IMR-90 (cell line): Measurements from ENCODE around the gene DSCAM. TPM values are rescaled to one million over a fixed set of nuclear protein-coding genes. Genes with fewer than 3 reads are reported as not detected.

Experiments used
- ATAC-seq: fragments of 200-7000 bp; cut with Tn5 transposase; 2 replicates; pipeline ENCODE4 v1.9.1; 2020; ENCODE audit warnings: low read depth, mild to moderate bottlenecking, moderate library complexity
- BruUV-seq: library from RNA; stranded (reverse); fragments of 400-500 nt; replicated peaks from 2 replicates; lab custom pipeline; 2021; lab: Mats Ljungman, UMichigan
- CTCF ChIA-PET: fragments of 300-600 bp; formaldehyde crosslinking; extraction: SDS; loops from one replicate; lab custom pipeline; 2021; ENCODE audit warnings: antibody characterized with exemption; lab: Yijun Ruan, JAX
- POLR2A ChIA-PET: fragments of 300-600 bp; sonication (Branson Sonifier 250); formaldehyde crosslinking; loops from one replicate; lab custom pipeline; 2022; ENCODE audit warnings: antibody characterized with exemption; ENCODE audit not compliant: unreplicated experiment; lab: Charles Lee
- DNase-seq: peaks from one replicate; pipeline ENCODE4 v3.0.0; 2013
- H2AFZ ChIP-seq: replicated peaks from 2 replicates; pipeline ENCODE3; 2013; ENCODE audit warnings: low read length, mild to moderate bottlenecking; ENCODE audit not compliant: poor library complexity
- H2AK5ac ChIP-seq: 2 replicates; pipeline ENCODE4 v1.6.1; 2013; ENCODE audit warnings: low read depth, low read length, inconsistent platforms
- H2AK9ac ChIP-seq: replicated peaks from 2 replicates; pipeline ENCODE3; 2013; ENCODE audit warnings: mild to moderate bottlenecking, low read depth, low read length, moderate library complexity; ENCODE audit not compliant: poor library complexity
- H2BK120ac ChIP-seq: 2 replicates; pipeline ENCODE4 v1.6.1; 2013; ENCODE audit warnings: low read depth, low read length, inconsistent platforms
- H2BK15ac ChIP-seq: 3 replicates; pipeline ENCODE4 v1.6.1; 2013; ENCODE audit warnings: low read depth, low read length, inconsistent platforms
- H2BK20ac ChIP-seq: 2 replicates; pipeline ENCODE4 v1.6.1; 2013; ENCODE audit warnings: low read depth, mild to moderate bottlenecking, inconsistent platforms, low read length, moderate library complexity
- H2BK5ac ChIP-seq: 2 replicates; pipeline ENCODE4 v1.6.1; 2013; ENCODE audit warnings: mild to moderate bottlenecking, low read depth, low read length, inconsistent platforms; ENCODE audit not compliant: poor library complexity, severe bottlenecking
- H3K14ac ChIP-seq: replicated peaks from 2 replicates; pipeline ENCODE4 v1.6.1; 2013; ENCODE audit warnings: low read depth, low read length, inconsistent platforms
- H3K18ac ChIP-seq: 2 replicates; pipeline ENCODE4 v1.6.1; 2013; ENCODE audit warnings: low read depth, low read length, control low read depth
- H3K23ac ChIP-seq: 2 replicates; pipeline ENCODE4 v1.6.1; 2013; ENCODE audit warnings: low read depth, low read length, inconsistent platforms
- H3K27ac ChIP-seq: 2 replicates; pipeline ENCODE4 v1.5.1; 2013; ENCODE audit warnings: mild to moderate bottlenecking, control low read depth, low read length; ENCODE audit not compliant: insufficient read depth
- H3K27me3 ChIP-seq: 2 replicates; pipeline ENCODE4 v1.6.1; 2013; ENCODE audit warnings: low read length; ENCODE audit not compliant: control insufficient read depth, insufficient read depth
- H3K36me3 ChIP-seq: 2 replicates; pipeline ENCODE4 v1.6.1; 2013; ENCODE audit warnings: low read length, mixed read lengths; ENCODE audit not compliant: control insufficient read depth, insufficient read depth
- H3K4ac ChIP-seq: 2 replicates; pipeline ENCODE4 v1.6.1; 2013; ENCODE audit warnings: low read depth, low read length, inconsistent platforms
- H3K4me1 ChIP-seq: 2 replicates; pipeline ENCODE4 v1.6.1; 2013; ENCODE audit warnings: low read length, mixed read lengths; ENCODE audit not compliant: control insufficient read depth, insufficient read depth
- H3K4me2 ChIP-seq: 2 replicates; pipeline ENCODE4 v1.6.1; 2013; ENCODE audit warnings: low read depth, mild to moderate bottlenecking, control low read depth, low read length, moderate library complexity
- H3K4me3 ChIP-seq: 2 replicates; pipeline ENCODE4 v1.5.1; 2013; ENCODE audit warnings: low read depth, mild to moderate bottlenecking, control low read depth, low read length, moderate library complexity; ENCODE audit not compliant: insufficient read depth
- H3K56ac ChIP-seq: 2 replicates; pipeline ENCODE4 v1.6.1; 2013; ENCODE audit warnings: low read length, inconsistent platforms; ENCODE audit not compliant: insufficient read depth; ENCODE audit errors: extremely low read depth
- H3K79me1 ChIP-seq, 2 experiments: 2 replicates each; pipeline ENCODE4 v1.6.1; 2013; ENCODE audit warnings: low read length in 2 of 2, inconsistent platforms in 1 of 2, low read depth in 1 of 2
- H3K9ac ChIP-seq: 2 replicates; pipeline ENCODE4 v1.6.1; 2013; ENCODE audit warnings: low read depth, low read length, control low read depth
- H3K9me1 ChIP-seq: 2 replicates; pipeline ENCODE4 v1.6.1; 2013; ENCODE audit warnings: low read length, inconsistent platforms; ENCODE audit not compliant: insufficient read depth
- H3K9me3 ChIP-seq: 2 replicates; pipeline ENCODE4 v1.6.1; 2013; ENCODE audit warnings: low read length; ENCODE audit not compliant: control insufficient read depth, insufficient read depth
- H4K20me1 ChIP-seq: 2 replicates; pipeline ENCODE4 v1.6.1; 2013; ENCODE audit warnings: low read length, inconsistent platforms; ENCODE audit not compliant: insufficient read depth
- H4K5ac ChIP-seq: 2 replicates; pipeline ENCODE4 v1.6.1; 2013; ENCODE audit warnings: mild to moderate bottlenecking, low read depth, low read length, control low read depth
- H4K8ac ChIP-seq, 2 experiments: 2 replicates each; pipeline ENCODE4 v1.6.1; 2013; ENCODE audit warnings: low read depth in 2 of 2, low read length in 2 of 2, control low read depth in 1 of 2, inconsistent platforms in 1 of 2
- H4K91ac ChIP-seq: 2 replicates; pipeline ENCODE4 v1.6.1; 2013; ENCODE audit warnings: low read depth, low read length, inconsistent platforms; ENCODE audit not compliant: insufficient read depth
- BHLHE40 ChIP-seq: fragments of 150-350 bp; IDR thresholded peaks from 2 replicates; pipeline ENCODE4 v1.6.1; 2016; ENCODE audit warnings: mild to moderate bottlenecking, low read depth, low read length
- CEBPB ChIP-seq: IDR thresholded peaks from 2 replicates; pipeline ENCODE4 v1.6.1; 2012; ENCODE audit warnings: low read depth, low read length, improper control_type of control experiment
- CHD1 ChIP-seq: IDR thresholded peaks from 2 replicates; pipeline ENCODE4 v1.6.1; 2012; ENCODE audit warnings: low read depth, low read length, improper control_type of control experiment
- FOS ChIP-seq: fragments of 150-350 bp; IDR thresholded peaks from 2 replicates; pipeline ENCODE4 v1.6.1; 2016; ENCODE audit warnings: low read depth, low read length
- MAFK ChIP-seq: IDR thresholded peaks from 2 replicates; pipeline ENCODE4 v1.6.1; 2012; ENCODE audit warnings: low read depth, low read length, improper control_type of control experiment
- MAZ ChIP-seq: IDR thresholded peaks from 2 replicates; pipeline ENCODE4 v1.6.1; 2012; ENCODE audit warnings: low read depth, mild to moderate bottlenecking, low read length, improper control_type of control experiment, moderate library complexity, borderline replicate concordance
- MXI1 ChIP-seq: IDR thresholded peaks from 2 replicates; pipeline ENCODE4 v1.6.1; 2012; ENCODE audit warnings: low read depth, mild to moderate bottlenecking, low read length, moderate library complexity, borderline replicate concordance
- NFE2L2 ChIP-seq: fragments of 150-350 bp; IDR thresholded peaks from 2 replicates; pipeline ENCODE4 v1.6.1; 2016; ENCODE audit warnings: low read depth, mild to moderate bottlenecking, low read length
- POLR2A ChIP-seq: IDR thresholded peaks from 2 replicates; pipeline ENCODE4 v1.6.1; 2012; ENCODE audit warnings: mild to moderate bottlenecking, low read depth, low read length
- RCOR1 ChIP-seq: IDR thresholded peaks from 2 replicates; pipeline ENCODE4 v1.6.1; 2012; ENCODE audit warnings: mild to moderate bottlenecking, low read length, improper control_type of control experiment; ENCODE audit not compliant: insufficient replicate concordance
- RFX5 ChIP-seq: IDR thresholded peaks from 2 replicates; pipeline ENCODE4 v1.8.0; 2012; ENCODE audit warnings: low read depth, mild to moderate bottlenecking, low read length, moderate library complexity
- SMC3 ChIP-seq: fragments of 150-350 bp; IDR thresholded peaks from 2 replicates; pipeline ENCODE4 v1.6.1; 2016; ENCODE audit warnings: low read depth, mild to moderate bottlenecking, antibody characterized with exemption, low read length, moderate library complexity
- WGBS, 2 experiments: methylation state at CpG; one replicate each; pipeline versions ENCODE4 v1.1.5 to v1.1.7; 2013; ENCODE audit warnings: missing lambda C conversion rate in 2 of 2; ENCODE audit not compliant: insufficient read length in 1 of 2; ENCODE audit errors: extremely low coverage in 2 of 2; 5-methylcytosine and 5-hydroxymethylcytosine counted together
- dilution Hi-C: fragments of 300-500 bp; cut with HindIII; formaldehyde crosslinking; loops from one replicate; pipeline ENCODE4 v1.14.3; 2018; ENCODE audit warnings: low sequenced_read_pairs; ENCODE audit not compliant: unreplicated experiment
- in situ Hi-C: fragments of 300-500 bp; cut with MboI; formaldehyde crosslinking; loops from 3 replicates; pipeline ENCODE4 v1.14.3; 2019; ENCODE audit warnings: low sequenced_read_pairs, inconsistent platforms, mixed read lengths
- intact Hi-C: fragments of 100-400 bp; cut with micrococcal nuclease; formaldehyde crosslinking; loops from 2 replicates; pipeline ENCODE4 v1.10.0; 2022
- polyA plus RNA-seq, 3 experiments: library from polyadenylated mRNA; depleted of rRNA; stranded (reverse); fragments of >200 nt; gene quantifications; 2 replicates each; pipeline ENCODE4 v1.2.3, GENCODE V29; 2012; ENCODE audit warnings: low replicate concordance in 1 of 3
- total RNA-seq: library from RNA; depleted of rRNA; stranded (reverse); fragments of >200 nt; gene quantifications from 2 replicates; pipeline ENCODE4 v1.2.3, GENCODE V29; 2012
- TF ChIP-seq, protein P1 (sequence below): conservative IDR thresholded peaks from 2 replicates; pipeline ENCODE4 v1.5.1; 2012; ENCODE audit warnings: mild to moderate bottlenecking, low read depth, low read length, improper control_type of control experiment
- TF ChIP-seq, protein P2 (sequence below): fragments of 150-350 bp; IDR thresholded peaks from 2 replicates; pipeline ENCODE4 v1.6.1; 2017; ENCODE audit warnings: mild to moderate bottlenecking, antibody characterized with exemption, low read length, low read depth
- TF ChIP-seq, protein P3 (sequence below): fragments of 150-350 bp; IDR thresholded peaks from 2 replicates; pipeline ENCODE4 v1.6.1; 2016; ENCODE audit warnings: low read depth, mild to moderate bottlenecking, low read length, moderate library complexity, borderline replicate concordance

Gene DSCAM
- total and polyA plus RNA-seq, 2 of the 4 experiments (the other 2 are of a cell fraction) = under 0.01 to 0.02 TPM

DNA sequence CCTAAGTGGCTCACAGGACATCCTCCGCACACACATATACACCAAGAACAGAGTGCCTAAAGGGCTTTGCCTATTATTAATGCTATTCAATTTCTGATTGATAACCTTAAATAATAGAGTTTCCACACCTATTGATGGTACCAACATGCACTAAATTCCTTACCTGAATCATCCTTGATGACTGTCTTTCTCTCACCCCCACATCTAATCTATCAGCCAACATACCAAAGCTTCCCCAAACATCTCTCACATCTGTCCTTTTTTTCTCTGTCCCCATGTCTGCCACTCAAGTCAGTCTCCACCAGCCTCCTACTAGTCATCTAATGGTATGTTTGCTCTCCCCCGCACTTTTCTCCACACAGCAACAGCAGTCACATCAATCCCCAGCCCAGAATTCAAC is 174.4 kb downstream of the DSCAM start:
- ChIA-PET CTCF (no interaction called here), POLR2A (no interaction called here)
- Histone ChIP-seq H3K23ac (no peak overlapping the region), H3K14ac (no peak overlapping the region), H3K4ac (no peak overlapping the region), H3K4me2 (no peak overlapping the region), H3K56ac (no peak overlapping the region), H4K5ac (no peak overlapping the region), H2BK5ac (no peak overlapping the region), H3K27ac (no peak overlapping the region), H3K9me1 (no peaks in the 10 kb centered on the region), H3K4me1 (no peaks in the 10 kb centered on the region), H3K36me3 (no peaks in the 10 kb centered on the region), H4K8ac (no peak overlapping the region), H2AFZ (no peak overlapping the region), H2BK15ac (no peak overlapping the region), H4K91ac (no peak overlapping the region), H4K20me1 (no peaks in the 10 kb centered on the region), H3K27me3 (no peaks in the 10 kb centered on the region), H2AK5ac (no peak overlapping the region), H2BK20ac (no peak overlapping the region), H3K9me3 (peaks cover 10% of the 10 kb centered on the region), H3K18ac (no peak overlapping the region), H3K4me3 (no peak overlapping the region), H3K9ac (no peak overlapping the region), H2AK9ac (no peak overlapping the region), H2BK120ac (no peak overlapping the region), H3K79me1 (no peaks in the 10 kb centered on the region)
- BruUV-seq = no TSS peak
- DNase-seq = no peak
- dilution Hi-C loops = no loop called here
- 20% methylated on average over 1 of the region's 2 CpGs; no CpG with 5 or more reads in 1 of the 2 experiments for WGBS, 2 experiments
- intact Hi-C loops = no loop called here
- no peak for ATAC-seq
- in situ Hi-C loops = loop anchor here (25.0 kb wide), 1 partner anchor 90 kb away; no protein-coding TSS in a partner anchor
- TF ChIP-seq RCOR1 (no peak), MAZ (no peak), CEBPB (no peak), NFE2L2 (no peak), SMC3 (no peak), FOS (no peak), MAFK (no peak), MXI1 (no peak), POLR2A (no peak), CHD1 (no peak), BHLHE40 (no peak), RFX5 (no peak)
- TF ChIP-seq, protein P1, sequence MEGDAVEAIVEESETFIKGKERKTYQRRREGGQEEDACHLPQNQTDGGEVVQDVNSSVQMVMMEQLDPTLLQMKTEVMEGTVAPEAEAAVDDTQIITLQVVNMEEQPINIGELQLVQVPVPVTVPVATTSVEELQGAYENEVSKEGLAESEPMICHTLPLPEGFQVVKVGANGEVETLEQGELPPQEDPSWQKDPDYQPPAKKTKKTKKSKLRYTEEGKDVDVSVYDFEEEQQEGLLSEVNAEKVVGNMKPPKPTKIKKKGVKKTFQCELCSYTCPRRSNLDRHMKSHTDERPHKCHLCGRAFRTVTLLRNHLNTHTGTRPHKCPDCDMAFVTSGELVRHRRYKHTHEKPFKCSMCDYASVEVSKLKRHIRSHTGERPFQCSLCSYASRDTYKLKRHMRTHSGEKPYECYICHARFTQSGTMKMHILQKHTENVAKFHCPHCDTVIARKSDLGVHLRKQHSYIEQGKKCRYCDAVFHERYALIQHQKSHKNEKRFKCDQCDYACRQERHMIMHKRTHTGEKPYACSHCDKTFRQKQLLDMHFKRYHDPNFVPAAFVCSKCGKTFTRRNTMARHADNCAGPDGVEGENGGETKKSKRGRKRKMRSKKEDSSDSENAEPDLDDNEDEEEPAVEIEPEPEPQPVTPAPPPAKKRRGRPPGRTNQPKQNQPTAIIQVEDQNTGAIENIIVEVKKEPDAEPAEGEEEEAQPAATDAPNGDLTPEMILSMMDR = no peak
- TF ChIP-seq, protein P2, sequence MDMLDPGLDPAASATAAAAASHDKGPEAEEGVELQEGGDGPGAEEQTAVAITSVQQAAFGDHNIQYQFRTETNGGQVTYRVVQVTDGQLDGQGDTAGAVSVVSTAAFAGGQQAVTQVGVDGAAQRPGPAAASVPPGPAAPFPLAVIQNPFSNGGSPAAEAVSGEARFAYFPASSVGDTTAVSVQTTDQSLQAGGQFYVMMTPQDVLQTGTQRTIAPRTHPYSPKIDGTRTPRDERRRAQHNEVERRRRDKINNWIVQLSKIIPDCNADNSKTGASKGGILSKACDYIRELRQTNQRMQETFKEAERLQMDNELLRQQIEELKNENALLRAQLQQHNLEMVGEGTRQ = no peak
- TF ChIP-seq, protein P3, sequence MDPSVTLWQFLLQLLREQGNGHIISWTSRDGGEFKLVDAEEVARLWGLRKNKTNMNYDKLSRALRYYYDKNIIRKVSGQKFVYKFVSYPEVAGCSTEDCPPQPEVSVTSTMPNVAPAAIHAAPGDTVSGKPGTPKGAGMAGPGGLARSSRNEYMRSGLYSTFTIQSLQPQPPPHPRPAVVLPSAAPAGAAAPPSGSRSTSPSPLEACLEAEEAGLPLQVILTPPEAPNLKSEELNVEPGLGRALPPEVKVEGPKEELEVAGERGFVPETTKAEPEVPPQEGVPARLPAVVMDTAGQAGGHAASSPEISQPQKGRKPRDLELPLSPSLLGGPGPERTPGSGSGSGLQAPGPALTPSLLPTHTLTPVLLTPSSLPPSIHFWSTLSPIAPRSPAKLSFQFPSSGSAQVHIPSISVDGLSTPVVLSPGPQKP = no peak
